Activated B cell treated with CpG ODN at 0.5 μM for 24 hours (primary cell): ENCODE measurements around the gene ADAMTS7. TPM values are rescaled to one million over a fixed set of nuclear protein-coding genes. Genes with fewer than 3 reads are reported as not detected.
"Not testable (repeated sequence)": the region's sequence is repeated elsewhere in the genome, so short reads cannot be mapped to it uniquely, and the experiment has no call there.

Experiments
- ATAC-seq: fragments of 200-7000 bp; cut with Tn5 transposase; one replicate; pipeline ENCODE4 v1.10.0; 2021; ENCODE audit warnings: low read depth, mild to moderate bottlenecking, moderate library complexity
- CTCF ChIA-PET: fragments of 350-600 bp; sonication (Branson Sonifier 250); formaldehyde crosslinking; loops from one replicate; lab custom pipeline; 2021; ENCODE audit warnings: antibody characterized with exemption; lab: Charles Lee
- POLR2A ChIA-PET: fragments of 350-600 bp; sonication (Branson Sonifier 250); formaldehyde crosslinking; loops from one replicate; lab custom pipeline; 2021; ENCODE audit warnings: antibody characterized with exemption; lab: Charles Lee
- DNase-seq: peaks from one replicate; pipeline ENCODE4 v3.0.0; 2022
- H3K27ac Mint-ChIP-seq: one replicate; pipeline ENCODE4 v1.8.0; 2020; ENCODE audit warnings: mixed read lengths
- H3K27me3 Mint-ChIP-seq: one replicate; pipeline ENCODE4 v1.8.0; 2021; ENCODE audit warnings: mixed read lengths
- H3K36me3 Mint-ChIP-seq: one replicate; pipeline ENCODE4 v1.8.0; 2021; ENCODE audit warnings: low read depth, mixed read lengths
- H3K4me1 Mint-ChIP-seq: one replicate; pipeline ENCODE4 v1.8.0; 2021; ENCODE audit warnings: mixed read lengths
- H3K4me3 Mint-ChIP-seq: one replicate; pipeline ENCODE4 v1.8.0; 2020; ENCODE audit warnings: mild to moderate bottlenecking, mixed read lengths
- H3K9me3 Mint-ChIP-seq: one replicate; pipeline ENCODE4 v1.8.0; 2020; ENCODE audit warnings: mixed read lengths
- intact Hi-C: fragments of 100-400 bp; cut with micrococcal nuclease; formaldehyde crosslinking; loops from one replicate; pipeline ENCODE4 v1.15.1; 2024
- total RNA-seq: library from RNA; stranded (reverse); gene quantifications from 2 replicates; pipeline ENCODE4 v1.2.3, GENCODE V29; 2022
- TF ChIP-seq, protein P1 (sequence below): fragments of 200-600 bp; IDR thresholded peaks from one replicate; pipeline ENCODE4 v1.8.0; 2022; ENCODE audit warnings: antibody characterized with exemption, mild to moderate bottlenecking

The ADAMTS7 gene
- total RNA-seq, 1 donor from 2014 or later: 14.1 TPM

- H3K27ac Mint-ChIP-seq, H3K36me3 Mint-ChIP-seq, CTCF ChIA-PET, POLR2A ChIA-PET, ATAC-seq, H3K27me3 Mint-ChIP-seq, DNase-seq, H3K4me1 Mint-ChIP-seq, intact Hi-C loops, H3K4me3 Mint-ChIP-seq, H3K9me3 Mint-ChIP-seq: not testable (repeated sequence)
Observed at GRCh38 chr15:78779975-78780374, 31.3 kb downstream of the ADAMTS7 start.

DNA sequence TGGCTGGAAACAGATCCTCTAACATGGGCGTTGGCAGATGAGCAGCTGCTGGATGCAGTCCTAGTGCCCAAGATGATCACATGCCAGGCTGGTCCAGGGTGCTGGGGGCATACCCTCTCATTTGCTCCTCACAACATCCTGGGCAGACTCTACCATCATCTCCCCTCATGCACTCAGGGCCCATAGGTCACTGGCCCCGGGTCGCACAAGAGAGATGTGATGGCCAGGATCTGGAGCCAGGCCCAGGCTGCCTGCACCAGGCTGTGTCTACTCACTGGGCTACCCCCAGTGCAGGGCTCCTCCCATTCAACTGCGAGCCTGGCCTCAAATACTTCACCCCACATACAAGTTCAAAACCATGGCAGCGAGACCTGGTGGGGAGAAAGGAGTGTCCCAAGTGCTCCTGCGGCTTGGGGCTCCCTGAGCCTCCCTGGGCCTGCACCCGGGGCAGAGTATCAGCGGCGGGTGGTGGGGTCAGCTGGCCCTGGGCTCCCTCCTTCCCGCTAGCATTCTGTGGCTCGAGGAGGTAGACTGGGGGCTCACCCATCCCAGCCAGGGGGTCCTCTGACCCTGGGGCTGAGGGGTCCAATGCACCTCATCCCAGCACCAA, 32.0 kb downstream of the ADAMTS7 start:
- not testable (repeated sequence) for ATAC-seq

GRCh38 chr15:78778422-78778821, 32.8 kb downstream of the ADAMTS7 start:
- no peak for ATAC-seq
- Mint-ChIP-seq H3K36me3 (no peaks in the 10 kb centered on the region), H3K4me3 (no peak overlapping the region), H3K9me3 (no peaks in the 10 kb centered on the region), H3K27ac (no peak overlapping the region), H3K27me3 (no peaks in the 10 kb centered on the region), H3K4me1 (no peaks in the 10 kb centered on the region)
- ChIA-PET POLR2A (no interaction called here), CTCF (no interaction called here)
- intact Hi-C loops: no loop called here
- TF ChIP-seq, protein P1, sequence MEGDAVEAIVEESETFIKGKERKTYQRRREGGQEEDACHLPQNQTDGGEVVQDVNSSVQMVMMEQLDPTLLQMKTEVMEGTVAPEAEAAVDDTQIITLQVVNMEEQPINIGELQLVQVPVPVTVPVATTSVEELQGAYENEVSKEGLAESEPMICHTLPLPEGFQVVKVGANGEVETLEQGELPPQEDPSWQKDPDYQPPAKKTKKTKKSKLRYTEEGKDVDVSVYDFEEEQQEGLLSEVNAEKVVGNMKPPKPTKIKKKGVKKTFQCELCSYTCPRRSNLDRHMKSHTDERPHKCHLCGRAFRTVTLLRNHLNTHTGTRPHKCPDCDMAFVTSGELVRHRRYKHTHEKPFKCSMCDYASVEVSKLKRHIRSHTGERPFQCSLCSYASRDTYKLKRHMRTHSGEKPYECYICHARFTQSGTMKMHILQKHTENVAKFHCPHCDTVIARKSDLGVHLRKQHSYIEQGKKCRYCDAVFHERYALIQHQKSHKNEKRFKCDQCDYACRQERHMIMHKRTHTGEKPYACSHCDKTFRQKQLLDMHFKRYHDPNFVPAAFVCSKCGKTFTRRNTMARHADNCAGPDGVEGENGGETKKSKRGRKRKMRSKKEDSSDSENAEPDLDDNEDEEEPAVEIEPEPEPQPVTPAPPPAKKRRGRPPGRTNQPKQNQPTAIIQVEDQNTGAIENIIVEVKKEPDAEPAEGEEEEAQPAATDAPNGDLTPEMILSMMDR: no peak
- DNase-seq: no peak

More for the DNA sequence above, 32.0 kb downstream of the ADAMTS7 start:
- H3K27me3 Mint-ChIP-seq, CTCF ChIA-PET, H3K4me3 Mint-ChIP-seq, H3K4me1 Mint-ChIP-seq, H3K9me3 Mint-ChIP-seq, DNase-seq, intact Hi-C loops, H3K27ac Mint-ChIP-seq, H3K36me3 Mint-ChIP-seq, POLR2A ChIA-PET: not testable (repeated sequence)

- H3K9me3 Mint-ChIP-seq, DNase-seq, CTCF ChIA-PET, H3K4me1 Mint-ChIP-seq, H3K27me3 Mint-ChIP-seq, ATAC-seq, intact Hi-C loops, H3K36me3 Mint-ChIP-seq, POLR2A ChIA-PET, H3K27ac Mint-ChIP-seq, H3K4me3 Mint-ChIP-seq: not testable (repeated sequence)
Observed at GRCh38 chr15:78777953-78778345, 33.3 kb downstream of the ADAMTS7 start.

DNA sequence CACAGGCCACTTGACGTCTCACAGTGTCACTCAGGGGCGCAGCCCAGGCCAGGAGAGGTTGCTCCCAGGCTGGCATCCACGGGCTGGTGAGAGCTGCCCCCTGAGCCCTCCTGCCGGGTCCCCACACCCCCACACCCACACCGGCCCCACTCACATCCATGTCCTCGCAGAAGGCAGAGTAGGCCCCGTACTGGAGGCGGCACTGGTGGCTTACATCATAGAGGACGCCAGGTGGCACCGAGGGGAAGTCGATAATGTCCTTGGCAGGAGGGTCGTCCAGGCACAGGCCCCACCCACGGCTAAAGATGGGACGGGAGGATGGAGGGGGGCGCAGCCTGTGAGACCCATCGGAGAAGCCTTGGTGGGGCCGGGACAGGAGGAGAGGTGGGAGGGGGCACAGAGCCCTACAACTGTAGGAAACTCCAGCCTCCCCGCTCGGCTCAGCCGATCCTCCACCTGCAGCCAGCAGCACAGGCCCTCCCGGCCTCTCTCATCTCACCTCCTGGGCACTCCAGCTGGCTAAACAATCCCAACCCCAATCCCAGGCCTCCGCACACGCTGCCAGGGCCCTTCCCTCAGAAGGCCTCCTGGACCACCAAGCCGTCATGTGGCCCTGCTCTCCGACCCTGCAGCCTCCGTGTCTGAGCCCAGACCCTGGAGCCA, 33.8 kb downstream of the ADAMTS7 start:
- ATAC-seq, DNase-seq, H3K4me3 Mint-ChIP-seq, H3K4me1 Mint-ChIP-seq, H3K27ac Mint-ChIP-seq, intact Hi-C loops, H3K36me3 Mint-ChIP-seq, POLR2A ChIA-PET, CTCF ChIA-PET, H3K9me3 Mint-ChIP-seq, H3K27me3 Mint-ChIP-seq: not testable (repeated sequence)

GRCh38 chr15:78776046-78776925, 35.0 kb downstream of the ADAMTS7 start:
- ATAC-seq, intact Hi-C loops, DNase-seq, H3K27me3 Mint-ChIP-seq, POLR2A ChIA-PET, H3K27ac Mint-ChIP-seq, CTCF ChIA-PET, H3K4me3 Mint-ChIP-seq, H3K36me3 Mint-ChIP-seq, H3K9me3 Mint-ChIP-seq, H3K4me1 Mint-ChIP-seq: not testable (repeated sequence)

DNA sequence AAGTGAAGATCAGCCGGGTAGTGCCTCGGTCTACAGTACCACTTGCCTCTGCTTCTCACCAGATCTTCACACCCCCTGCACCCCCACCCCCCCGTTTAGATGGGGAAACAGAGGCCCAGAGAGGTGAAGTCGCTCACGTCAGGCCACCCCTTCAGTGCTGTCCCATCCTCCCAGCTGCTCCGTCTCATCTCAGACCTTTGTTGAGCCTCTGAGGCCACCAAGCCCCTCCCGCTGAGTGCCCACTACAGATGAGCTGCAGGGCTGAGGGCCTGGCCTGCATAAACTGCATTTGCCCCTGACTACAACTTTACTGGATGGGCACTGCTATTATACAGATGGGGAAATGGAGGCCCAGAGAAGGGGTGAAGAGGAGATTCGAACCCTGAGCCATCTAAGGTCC, 35.8 kb downstream of the ADAMTS7 start:
- DNase-seq (no peak), ATAC-seq (no peak)
- no peak overlapping the region for H3K4me3 Mint-ChIP-seq
- H3K27ac Mint-ChIP-seq: no peak overlapping the region
- H3K4me1 Mint-ChIP-seq: no peaks in the 10 kb centered on the region
- TF ChIP-seq, protein P1: no peak
- H3K27me3 Mint-ChIP-seq: no peaks in the 10 kb centered on the region
- no peaks in the 10 kb centered on the region for H3K36me3 Mint-ChIP-seq
- ChIA-PET CTCF (no interaction called here), POLR2A (no interaction called here)
- no peaks in the 10 kb centered on the region for H3K9me3 Mint-ChIP-seq
- intact Hi-C loops: no loop called here

DNA sequence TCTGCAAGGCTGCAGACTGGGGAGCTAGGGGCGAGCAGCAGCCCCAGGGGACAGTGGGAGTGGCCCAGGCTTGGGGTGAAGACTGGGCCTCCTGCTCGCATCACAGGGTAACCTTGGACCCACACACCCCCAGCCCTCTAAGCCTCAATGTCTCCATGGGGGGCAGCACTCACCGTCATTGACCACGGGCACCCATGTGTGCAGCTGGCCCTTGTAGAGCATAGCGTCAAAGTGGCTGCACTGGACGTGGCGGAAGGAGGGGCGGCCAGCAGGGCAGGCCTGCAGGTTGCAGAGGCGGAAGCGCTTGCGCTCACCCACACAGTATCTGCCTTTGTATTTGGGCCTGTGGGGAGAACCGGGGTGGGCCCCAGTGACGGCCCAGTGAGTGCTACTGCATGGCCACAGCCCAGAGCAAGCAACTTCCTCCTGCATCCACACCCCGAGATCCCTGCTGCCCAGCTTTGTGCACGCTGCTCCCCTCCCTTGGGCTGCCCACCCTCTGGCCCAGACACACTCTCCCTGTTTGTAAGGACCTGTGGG, 36.7 kb downstream of the ADAMTS7 start:
- H3K36me3 Mint-ChIP-seq, CTCF ChIA-PET, ATAC-seq, H3K9me3 Mint-ChIP-seq, H3K27me3 Mint-ChIP-seq, POLR2A ChIA-PET, H3K4me1 Mint-ChIP-seq, intact Hi-C loops, H3K4me3 Mint-ChIP-seq, DNase-seq, H3K27ac Mint-ChIP-seq: not testable (repeated sequence)

DNA sequence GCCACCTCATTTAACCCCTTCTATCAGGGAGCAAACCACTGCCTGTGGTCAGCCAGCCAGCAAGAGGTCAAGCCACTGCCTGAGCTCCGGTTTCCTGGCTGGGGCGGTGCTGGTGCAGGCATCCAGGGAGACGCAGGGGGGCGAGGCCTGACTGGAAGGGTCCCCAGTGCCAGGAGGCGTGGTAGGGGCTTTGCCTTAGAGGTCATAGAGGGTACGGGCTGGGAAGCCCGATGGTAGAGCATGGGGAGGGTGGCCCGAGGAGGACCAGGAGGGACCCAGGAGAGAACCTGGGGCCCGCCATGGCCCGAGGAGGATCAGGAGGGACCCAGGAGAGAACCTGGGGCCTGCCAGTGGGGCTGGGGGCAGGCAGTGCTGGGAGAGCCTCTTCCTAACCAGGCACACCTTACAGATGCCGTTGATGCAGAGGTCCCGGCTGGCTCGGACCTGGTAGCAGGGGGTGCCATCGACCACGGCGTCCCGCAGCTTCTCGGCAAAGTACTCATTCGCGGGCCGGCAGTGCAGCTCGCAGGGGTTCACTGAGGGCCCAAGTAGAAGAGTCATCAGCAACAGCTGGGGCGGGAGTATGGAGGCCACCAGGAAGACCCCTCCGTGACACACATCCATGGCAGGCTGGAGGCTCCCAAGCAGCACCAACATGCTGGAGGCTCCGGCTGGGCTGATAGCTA, 37.4 kb downstream of the ADAMTS7 start:
- H3K4me3 Mint-ChIP-seq, H3K27me3 Mint-ChIP-seq, H3K4me1 Mint-ChIP-seq, ATAC-seq, CTCF ChIA-PET, H3K9me3 Mint-ChIP-seq, H3K27ac Mint-ChIP-seq, intact Hi-C loops, H3K36me3 Mint-ChIP-seq, DNase-seq, POLR2A ChIA-PET: not testable (repeated sequence)
